ENCODE measurements around the gene RUNX2. TPM values are rescaled to one million over a fixed set of nuclear protein-coding genes. Genes with fewer than 3 reads are reported as not detected.

RUNX2 gene
- total and polyA plus RNA-seq, 2 donors (not counting 1 experiment from before 2014, with no cell fraction given): 1.3 to 2.4 TPM

GRCh38 chr6:45592991-45593390 is 264.9 kb downstream of the RUNX2 start:
- ChIA-PET POLR2A (no interaction called here), CTCF (no interaction called here)
- Mint-ChIP-seq H3K9me3 (ENCODE audit: insufficient read depth) (no peaks in the 10 kb centered on the region), H3K4me3 (no peak overlapping the region), H3K4me1 (peaks cover under 1% of the 10 kb centered on the region), H3K27me3 (no peaks in the 10 kb centered on the region), H3K27ac (no peak overlapping the region)
- no peaks in the 10 kb centered on the region for H4K20me1 ChIP-seq (ENCODE audit: control insufficient read depth, insufficient read depth, low read length, poor library complexity, severe bottlenecking)
- no peaks in the 10 kb centered on the region for H3K27me3 ChIP-seq (replicated peaks in 1 of 4; ENCODE audit: control extremely low read depth in 1 of 4, control insufficient read depth in 3 of 4, insufficient read depth in 4 of 4, low read length in 3 of 4)
- DNase-seq (no peak), ATAC-seq (ENCODE audit: low read depth) (no peak)
- intact Hi-C loops (cut with micrococcal nuclease): no loop called here
- H3K4me3 ChIP-seq (ENCODE audit: control extremely low read depth in 1 of 5, extremely low read depth in 1 of 5, insufficient read depth in 1 of 5, low read depth in 2 of 5, low read length in 4 of 5): no peak overlapping the region
- H3K9ac ChIP-seq (ENCODE audit: low read length): no peak overlapping the region
- H3K4me1 ChIP-seq (ENCODE audit: control insufficient read depth in 2 of 2, insufficient read depth in 2 of 2, low read length in 2 of 2): no peaks in the 10 kb centered on the region
- no peaks in the 10 kb centered on the region for H3K9me3 ChIP-seq (ENCODE audit: control extremely low read depth in 1 of 3, control insufficient read depth in 2 of 3, insufficient read depth in 1 of 3, low read length in 2 of 3)
- no peak overlapping the region for H2AFZ ChIP-seq (ENCODE audit: insufficient read depth, low read depth, low read length, poor library complexity, severe bottlenecking)
- no peak overlapping the region for H3K27ac ChIP-seq (ENCODE audit: low read length in 2 of 2)
- TF ChIP-seq EZH2 (IDR thresholded peaks at IDR 0.05; ENCODE audit: borderline replicate concordance, insufficient read depth, low read depth, low read length, poor library complexity, severe bottlenecking): no peak
- no peak for TF ChIP-seq CTCF (IDR thresholded peaks at IDR 0.05)
- H3K79me2 ChIP-seq (ENCODE audit: control insufficient read depth, insufficient read depth, low read length): no peaks in the 10 kb centered on the region
- 80% methylated on average over 1 of the region's 2 CpGs for WGBS (ENCODE audit: insufficient coverage)
- no peaks in the 10 kb centered on the region for H3K36me3 ChIP-seq (replicated peaks in 1 of 2; ENCODE audit: control extremely low read depth in 1 of 2, control insufficient read depth in 1 of 2, extremely low read depth in 1 of 2, insufficient read depth in 2 of 2, low read length in 1 of 2)
- H3K4me2 ChIP-seq (replicated peaks; ENCODE audit: low read depth, low read length, poor library complexity, severe bottlenecking): no peak overlapping the region

DNA sequence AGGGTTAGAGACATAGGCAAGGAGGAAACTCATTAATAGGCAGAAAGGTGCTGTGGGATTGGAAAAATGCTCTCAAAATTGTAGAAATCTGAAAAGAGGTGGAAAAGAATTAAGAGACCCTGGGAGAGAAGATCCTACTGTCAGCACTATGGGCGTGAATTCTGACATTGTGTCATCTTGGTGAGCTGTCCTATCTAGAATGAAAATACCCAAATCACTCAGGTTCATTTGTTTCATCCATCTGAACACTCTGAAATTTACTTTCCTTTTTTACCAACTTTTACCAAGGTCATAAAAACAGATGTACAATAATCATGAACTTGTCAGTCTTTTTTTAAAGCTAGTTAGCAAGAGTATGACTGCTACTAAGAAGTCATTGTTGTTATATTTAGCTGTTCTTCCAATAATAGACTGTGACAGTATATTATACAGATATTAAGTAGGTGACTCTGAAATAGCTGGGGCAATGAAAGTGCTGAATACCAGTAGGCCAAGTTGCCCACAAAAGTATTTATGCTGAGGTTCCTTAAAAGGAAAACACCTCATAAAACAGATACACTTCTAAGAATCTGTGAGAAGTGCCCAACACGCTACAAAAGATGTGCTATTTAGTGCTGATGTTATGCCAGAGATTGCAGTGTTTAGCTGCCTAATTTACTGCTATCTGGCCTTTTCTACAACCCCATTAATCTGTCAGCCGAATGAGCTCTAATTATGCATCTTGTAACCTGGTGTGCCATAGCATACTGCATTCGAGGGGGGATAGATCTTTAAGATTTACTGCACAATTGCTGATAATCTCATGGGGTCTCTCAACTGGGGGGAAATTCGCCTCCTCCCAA is 267.1 kb downstream of the RUNX2 start:
- CTCF ChIA-PET: no interaction called here

More for the DNA sequence above, 267.1 kb downstream of the RUNX2 start:
- H3K27me3 ChIP-seq (replicated peaks in 1 of 4; ENCODE audit: control extremely low read depth in 1 of 4, control insufficient read depth in 3 of 4, insufficient read depth in 4 of 4, low read length in 3 of 4): no peaks in the 10 kb centered on the region
- H3K36me3 ChIP-seq (replicated peaks in 1 of 2; ENCODE audit: control extremely low read depth in 1 of 2, control insufficient read depth in 1 of 2, extremely low read depth in 1 of 2, insufficient read depth in 2 of 2, low read length in 1 of 2): no peaks in the 10 kb centered on the region
- peaks cover 0 to 6% (median 6%) of the 10 kb centered on the region in 3 donors for H3K9me3 ChIP-seq (ENCODE audit: control extremely low read depth in 1 of 3, control insufficient read depth in 2 of 3, insufficient read depth in 1 of 3, low read length in 2 of 3)
- no peak overlapping the region for H3K27ac ChIP-seq (ENCODE audit: low read length in 2 of 2)
- no peak for TF ChIP-seq CTCF (IDR thresholded peaks at IDR 0.05)
- no peak for TF ChIP-seq EZH2 (IDR thresholded peaks at IDR 0.05; ENCODE audit: borderline replicate concordance, insufficient read depth, low read depth, low read length, poor library complexity, severe bottlenecking)
- no peak for DNase-seq
- H3K4me3 ChIP-seq (ENCODE audit: control extremely low read depth in 1 of 5, extremely low read depth in 1 of 5, insufficient read depth in 1 of 5, low read depth in 2 of 5, low read length in 4 of 5): no peak overlapping the region
- H3K4me1 ChIP-seq (ENCODE audit: control insufficient read depth in 2 of 2, insufficient read depth in 2 of 2, low read length in 2 of 2): no peaks in the 10 kb centered on the region
- POLR2A ChIA-PET: no interaction called here
- intact Hi-C loops (cut with micrococcal nuclease): no loop called here
- H4K20me1 ChIP-seq (ENCODE audit: control insufficient read depth, insufficient read depth, low read length, poor library complexity, severe bottlenecking): no peaks in the 10 kb centered on the region
- no peak overlapping the region for H2AFZ ChIP-seq (ENCODE audit: insufficient read depth, low read depth, low read length, poor library complexity, severe bottlenecking)
- peaks cover under 1% of the 10 kb centered on the region for H3K9me3 Mint-ChIP-seq (ENCODE audit: insufficient read depth)
- no peak overlapping the region for H3K4me2 ChIP-seq (replicated peaks; ENCODE audit: low read depth, low read length, poor library complexity, severe bottlenecking)
- no peaks in the 10 kb centered on the region for H3K79me2 ChIP-seq (ENCODE audit: control insufficient read depth, insufficient read depth, low read length)
- no peaks in the 10 kb centered on the region for H3K27me3 Mint-ChIP-seq
- H3K27ac Mint-ChIP-seq: no peak overlapping the region
- H3K4me1 Mint-ChIP-seq: no peaks in the 10 kb centered on the region
- ATAC-seq (ENCODE audit: low read depth): no peak
- no peak overlapping the region for H3K9ac ChIP-seq (ENCODE audit: low read length)
- 94% methylated on average over 3 of the region's 5 CpGs for WGBS (ENCODE audit: insufficient coverage)
- H3K4me3 Mint-ChIP-seq: no peak overlapping the region
